GM18505 (cell line): Measurements from ENCODE around the gene MOG.

ENCODE experiments used
- ATAC-seq: cut with Tn5 transposase; IDR thresholded peaks from one replicate; pipeline ENCODE4 v1.9.1; 2021; ENCODE audit not compliant: unreplicated experiment
- POLR2A ChIP-seq: IDR thresholded peaks from 4 replicates; pipeline ENCODE4 v1.6.1; 2011; ENCODE audit warnings: borderline replicate concordance; ENCODE audit not compliant: insufficient read depth, insufficient read length; ENCODE audit errors: extremely low read depth

Gene MOG

GRCh38 chr6:29656798-29657197 is at the start of gene MOG:
Gene MOG, plus strand, starts transcription at chr6:29657092. Its CDS starts 118 bp downstream, at chr6:29657210.
- ATAC-seq = no peak
- TF ChIP-seq POLR2A = no peak

GRCh38 chr6:29608131-29608530 is 48.8 kb upstream of the MOG start:
- ATAC-seq = no peak
- TF ChIP-seq POLR2A = no peak

- ATAC-seq = no peak
- TF ChIP-seq POLR2A = no peak
Measured at GRCh38 chr6:29610540-29610939, 46.4 kb upstream of the MOG start.

GRCh38 chr6:29611426-29611825 is 45.5 kb upstream of the MOG start:
- no peak for ATAC-seq
- no peak for TF ChIP-seq POLR2A

- no peak for ATAC-seq
- no peak for TF ChIP-seq POLR2A
Measured at GRCh38 chr6:29617782-29618554, 38.9 kb upstream of the MOG start.

- no peak for TF ChIP-seq POLR2A
- ATAC-seq = no peak
Measured at GRCh38 chr6:29619578-29620160, 37.2 kb upstream of the MOG start.

GRCh38 chr6:29620630-29621029 is 36.3 kb upstream of the MOG start:
- no peak for ATAC-seq
- no peak for TF ChIP-seq POLR2A

GRCh38 chr6:29624520-29624961 is 32.4 kb upstream of the MOG start:
- no peak for ATAC-seq
- TF ChIP-seq POLR2A = no peak

- no peak for ATAC-seq
- no peak for TF ChIP-seq POLR2A
Measured at GRCh38 chr6:29625337-29625930, 31.5 kb upstream of the MOG start.

- TF ChIP-seq POLR2A = no peak
- no peak for ATAC-seq
Measured at GRCh38 chr6:29626948-29627754, 29.7 kb upstream of the MOG start.

GRCh38 chr6:29627755-29628418 is 29.0 kb upstream of the MOG start:
- ATAC-seq = no peak
- no peak for TF ChIP-seq POLR2A

- ATAC-seq = no peak
- TF ChIP-seq POLR2A = no peak
Measured at GRCh38 chr6:29628419-29629281, 28.2 kb upstream of the MOG start.
